Hematopoietic multipotent progenitor cell treated with erythropoietin and hydrocortisone succinate and interleukin-3 and kit ligand, for 6 days (in vitro differentiated cells): Measurements from ENCODE around the gene ZNF598.
"Not testable (repeated sequence)": the region's sequence is repeated elsewhere in the genome, so short reads cannot be mapped to it uniquely, and the experiment has no call there.

Experiments used
- DNase-seq: peaks from one replicate; pipeline ENCODE4 v3.0.0-alpha.2; 2015

ZNF598 gene

GRCh38 chr16:1973461-1974156 lies 36.0 kb downstream of the ZNF598 start:
- no peak for DNase-seq

- peak; percentile 76 for DNase-seq
These were observed 37.1 kb downstream of the ZNF598 start for GRCh38 chr16:1972490-1972877.

GRCh38 chr16:1971796-1972489 lies 37.7 kb downstream of the ZNF598 start, which contains the start of gene TBL3:
TBL3 (plus strand) TSS chr16:1972053; CDS start chr16:1972165, 112 bp downstream.
- DNase-seq, result peak; percentile 96

- no peak for DNase-seq
These were observed 41.3 kb downstream of the ZNF598 start for GRCh38 chr16:1968146-1968953.

- DNase-seq, result no peak
These were observed 43.2 kb downstream of the ZNF598 start, which contains the start of gene RNF151 for GRCh38 chr16:1966460-1966859. RNF151 (plus strand) TSS chr16:1966856; CDS start chr16:1966882, 26 bp downstream.

GRCh38 chr16:1965396-1966001 lies 44.1 kb downstream of the ZNF598 start:
- DNase-seq, result peak; percentile 30

GRCh38 chr16:1964506-1965395 lies 44.9 kb downstream of the ZNF598 start, which contains the start of gene RPS2:
RPS2 (minus strand) TSS chr16:1964826; CDS start chr16:1964625, 201 bp downstream.
- DNase-seq, result peak; percentile 99

- peak; percentile 59 for DNase-seq
These were observed 45.7 kb downstream of the ZNF598 start for GRCh38 chr16:1963806-1964505.

- DNase-seq, result not testable (repeated sequence)
These were observed 47.2 kb downstream of the ZNF598 start for GRCh38 chr16:1962161-1963153.

- DNase-seq, result peak; percentile 50
These were observed 48.0 kb downstream of the ZNF598 start for GRCh38 chr16:1961651-1962067.

- peak; percentile 79 for DNase-seq
These were observed 48.7 kb downstream of the ZNF598 start for GRCh38 chr16:1960665-1961630.

GRCh38 chr16:1959269-1960039 lies 50.2 kb downstream of the ZNF598 start, which contains the start of gene NDUFB10:
NDUFB10 (plus strand) TSS chr16:1959538; CDS start chr16:1959625, 87 bp downstream.
- peak; percentile 94 for DNase-seq

GRCh38 chr16:1958715-1959268 lies 50.8 kb downstream of the ZNF598 start:
- DNase-seq, result no peak

- not testable (repeated sequence) for DNase-seq
These were observed 51.5 kb downstream of the ZNF598 start for GRCh38 chr16:1958143-1958491.

GRCh38 chr16:1957434-1958142 lies 52.0 kb downstream of the ZNF598 start:
- not testable (repeated sequence) for DNase-seq

- DNase-seq, result no peak
These were observed 55.9 kb downstream of the ZNF598 start for GRCh38 chr16:1953734-1954133.

- no peak for DNase-seq
These were observed 59.1 kb downstream of the ZNF598 start for GRCh38 chr16:1950559-1950958.
